Epithelial cell of prostate (primary cell): ENCODE data around the gene PLB1.

Experiments used
- DNase-seq: peaks from one replicate; pipeline ENCODE4 v3.0.0-alpha.2; 2011; ENCODE audit warnings: low read depth, low spot score
- H3K27ac ChIP-seq: fragments of 450-650 bp; 2 replicates; pipeline ENCODE4 v1.5.1; 2017; ENCODE audit warnings: mild to moderate bottlenecking

PLB1 gene

DNA sequence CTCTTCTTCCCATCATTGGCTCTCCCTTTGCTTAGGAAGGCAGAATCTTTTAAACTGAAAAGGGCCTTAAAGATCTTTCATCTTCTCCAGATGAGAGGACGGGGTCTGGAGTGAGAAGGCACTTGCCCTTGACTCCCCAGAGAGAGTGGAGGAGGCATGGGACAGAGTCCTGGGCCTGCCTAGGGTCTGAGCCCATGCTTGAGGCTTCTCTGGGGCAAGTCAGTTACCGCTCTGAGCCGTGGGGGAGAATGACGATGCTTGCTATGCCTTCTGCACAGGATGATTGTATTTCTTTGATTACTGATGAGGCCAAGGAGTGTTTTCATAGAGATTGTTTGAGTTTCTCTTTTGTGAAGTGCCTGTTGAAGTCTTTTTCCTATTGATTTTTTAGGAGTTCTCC, 921 bp downstream of the PLB1 start:
- no peak overlapping the region for H3K27ac ChIP-seq
- no peak for DNase-seq

DNA sequence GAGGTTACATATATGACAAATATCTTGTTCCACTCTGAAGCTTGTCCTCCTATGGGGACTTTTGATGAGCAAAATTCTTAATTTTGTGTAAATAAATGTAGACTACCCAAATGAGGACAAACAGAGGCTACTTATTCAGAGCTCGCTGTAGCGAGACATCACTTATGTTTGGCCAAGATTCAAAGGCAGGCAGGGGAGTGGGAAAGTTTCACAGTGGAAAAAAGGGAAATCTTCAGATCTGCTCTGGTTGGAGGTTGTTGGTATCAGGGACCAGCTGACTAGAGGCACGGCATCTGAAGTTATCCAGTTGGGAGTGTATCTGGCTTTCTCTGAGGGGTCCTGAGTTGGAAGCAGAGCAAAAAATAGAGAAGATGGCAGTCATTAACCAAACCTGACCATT, 1.3 kb downstream of the PLB1 start:
- no peak for DNase-seq
- no peak overlapping the region for H3K27ac ChIP-seq

DNA sequence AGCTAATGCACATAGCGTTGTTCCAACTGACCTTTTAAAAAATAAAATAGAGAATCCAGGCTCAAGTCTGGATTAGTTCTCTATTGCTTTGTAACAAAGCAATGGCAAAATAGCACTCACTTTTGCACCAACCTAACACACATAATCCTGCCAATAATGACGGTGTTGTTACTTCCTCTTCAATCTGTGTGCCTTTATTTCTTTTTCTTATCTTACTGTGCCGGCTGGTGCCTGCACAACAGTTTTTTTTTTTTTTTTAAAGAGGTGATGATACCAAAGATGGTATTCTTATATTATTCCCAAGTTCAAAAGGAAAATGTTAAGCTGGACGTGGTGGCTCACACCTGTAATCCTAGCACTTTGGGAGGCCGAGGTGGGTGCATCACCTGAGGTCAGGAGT, 3.4 kb downstream of the PLB1 start:
- no peak overlapping the region for H3K27ac ChIP-seq
- DNase-seq = no peak

DNA sequence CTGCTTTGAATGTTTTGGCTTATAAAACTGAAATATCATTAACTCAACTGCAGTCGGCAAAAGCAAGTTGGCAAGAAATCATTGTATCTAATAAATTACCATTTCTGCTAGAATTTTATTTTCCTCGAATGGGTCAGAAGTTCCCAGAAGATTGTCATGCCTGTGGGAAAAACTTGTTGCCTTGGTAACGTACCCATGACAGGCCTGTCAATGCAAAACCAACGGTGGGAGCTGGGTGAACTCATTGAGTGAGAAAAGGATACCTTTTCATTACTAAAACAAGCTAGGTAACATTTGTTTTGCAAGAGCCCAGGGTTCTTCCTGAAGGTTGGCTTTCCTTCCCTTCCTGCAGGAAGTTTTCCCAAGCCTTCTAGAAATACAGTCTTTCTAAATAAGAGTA, 9.5 kb downstream of the PLB1 start:
- DNase-seq = no peak
- H3K27ac ChIP-seq = no peak overlapping the region

DNA sequence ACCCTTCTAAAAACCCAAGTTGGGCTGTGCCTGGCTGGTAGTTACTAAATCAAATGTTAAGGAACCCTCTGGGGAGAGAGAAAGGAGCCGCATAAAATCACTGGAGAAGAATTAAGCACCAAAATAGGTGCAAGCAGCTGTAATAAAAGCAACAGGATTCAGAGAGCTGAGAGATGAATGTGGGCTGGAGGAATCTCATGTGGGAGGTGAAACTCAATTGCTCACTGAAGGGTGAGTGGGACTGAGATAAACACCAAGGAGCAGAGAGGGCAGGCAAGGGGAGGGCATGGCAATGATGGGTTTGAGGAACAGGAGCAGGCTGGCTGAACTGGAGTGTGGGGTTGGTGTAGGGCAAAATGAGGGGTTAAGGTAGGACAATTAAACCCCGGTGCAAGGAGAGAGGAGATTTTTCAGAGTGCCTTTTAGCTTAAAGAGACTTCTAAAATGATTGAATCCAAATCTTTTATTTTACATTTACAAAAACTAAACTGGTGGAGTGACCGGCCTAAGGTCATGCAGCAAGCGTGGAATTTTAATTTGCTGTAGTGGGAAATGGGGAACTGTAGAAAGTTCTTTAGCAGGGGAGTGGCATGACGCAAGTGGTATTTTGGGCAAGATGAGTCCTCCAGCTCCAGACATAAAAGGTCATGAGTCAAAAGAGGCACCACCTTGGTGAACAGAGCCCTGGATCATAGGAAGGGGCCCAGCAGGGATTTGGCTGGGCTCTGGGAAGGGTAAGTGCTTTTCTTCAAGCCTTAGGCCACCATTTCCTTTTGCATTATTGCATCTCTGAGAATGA, 10.5 kb downstream of the PLB1 start:
- no peak overlapping the region for H3K27ac ChIP-seq
- no peak for DNase-seq

DNA sequence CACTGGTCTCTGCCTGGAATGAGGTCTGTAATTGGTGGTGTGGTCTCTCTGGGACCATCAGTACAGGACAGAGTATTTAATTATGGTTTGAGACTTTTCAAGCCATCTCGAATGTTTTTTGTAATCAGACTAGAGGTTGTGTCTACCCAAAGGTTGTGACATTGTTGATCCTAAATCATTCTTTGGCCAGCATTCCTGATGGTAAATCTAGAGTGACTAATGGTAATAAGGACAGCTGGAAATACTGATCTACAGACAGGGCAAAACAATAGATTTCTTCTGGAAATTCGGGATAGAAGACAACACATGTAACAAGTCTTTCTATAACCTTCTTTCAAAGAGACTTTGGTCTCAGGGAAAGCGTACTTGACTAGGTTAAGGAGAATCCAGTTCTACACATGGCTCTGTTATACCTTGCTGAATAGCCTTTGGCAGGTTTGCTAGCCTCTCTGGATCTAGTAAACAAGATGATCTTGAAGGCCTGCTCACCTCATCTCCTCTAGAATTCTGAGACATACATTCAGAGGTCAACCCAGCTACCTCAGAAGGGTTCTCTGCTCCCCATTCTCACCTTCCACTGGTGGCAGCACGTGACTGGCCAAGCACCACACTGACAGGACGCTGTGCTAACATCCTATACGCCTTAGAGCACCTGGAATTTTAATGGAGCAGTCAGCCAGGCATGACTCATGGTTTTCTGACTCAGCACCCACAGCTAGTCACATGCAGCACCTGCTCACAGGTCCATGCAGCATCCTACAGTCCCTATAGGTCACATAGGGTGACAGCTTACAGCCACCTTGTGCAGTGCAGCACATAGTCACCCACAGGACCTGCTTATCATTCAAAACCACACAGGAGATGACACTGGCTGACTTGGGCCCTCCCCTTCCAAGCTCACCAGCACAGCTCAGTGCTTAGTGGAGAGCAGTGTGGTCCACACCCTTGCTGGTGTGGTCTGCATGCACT, 12.2 kb downstream of the PLB1 start:
- peak; percentile 86 for DNase-seq

DNA sequence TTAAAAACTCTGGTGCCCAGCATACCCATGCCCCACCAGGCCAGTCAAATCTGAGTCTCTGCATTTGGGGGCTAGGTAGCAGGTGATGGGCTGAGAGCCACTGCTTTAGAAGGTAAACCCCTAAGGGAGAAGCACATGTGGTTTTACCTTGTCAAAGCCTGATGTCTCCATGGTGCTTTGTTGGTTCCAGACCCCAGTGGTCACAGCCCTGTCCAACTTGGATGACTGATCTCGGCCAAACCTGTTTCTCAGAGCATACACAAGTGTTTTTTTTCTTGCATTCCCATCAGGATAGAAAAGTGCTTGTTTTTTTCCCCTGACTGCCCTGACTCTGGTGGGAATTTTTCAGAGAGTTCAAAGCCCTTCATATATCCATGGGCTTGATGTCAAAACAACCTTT, 13.5 kb downstream of the PLB1 start:
- no peak for DNase-seq

More for the DNA sequence above, 12.2 kb downstream of the PLB1 start:
- H3K27ac ChIP-seq = no peak overlapping the region

DNA sequence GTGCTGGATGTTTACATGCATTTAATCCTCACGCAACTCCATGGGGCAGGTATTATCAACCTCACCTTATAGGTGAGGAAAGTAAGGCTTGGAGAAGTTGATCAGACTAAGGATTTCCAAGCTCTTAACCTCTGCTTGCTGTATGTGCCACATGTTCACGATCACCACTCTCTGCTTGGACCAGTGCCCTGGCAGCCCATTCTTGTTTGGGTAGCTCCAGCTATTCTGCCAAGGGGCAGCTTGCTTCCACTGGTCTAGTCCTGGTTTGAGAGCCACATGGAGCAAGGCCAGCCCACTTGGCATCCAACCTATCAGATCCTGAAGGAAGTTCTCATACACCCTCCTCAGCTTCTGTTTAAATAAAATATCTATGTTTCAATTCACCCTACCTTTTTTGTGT, 14.3 kb downstream of the PLB1 start:
- no peak for DNase-seq

More for the DNA sequence above, 13.5 kb downstream of the PLB1 start:
- no peak overlapping the region for H3K27ac ChIP-seq

DNA sequence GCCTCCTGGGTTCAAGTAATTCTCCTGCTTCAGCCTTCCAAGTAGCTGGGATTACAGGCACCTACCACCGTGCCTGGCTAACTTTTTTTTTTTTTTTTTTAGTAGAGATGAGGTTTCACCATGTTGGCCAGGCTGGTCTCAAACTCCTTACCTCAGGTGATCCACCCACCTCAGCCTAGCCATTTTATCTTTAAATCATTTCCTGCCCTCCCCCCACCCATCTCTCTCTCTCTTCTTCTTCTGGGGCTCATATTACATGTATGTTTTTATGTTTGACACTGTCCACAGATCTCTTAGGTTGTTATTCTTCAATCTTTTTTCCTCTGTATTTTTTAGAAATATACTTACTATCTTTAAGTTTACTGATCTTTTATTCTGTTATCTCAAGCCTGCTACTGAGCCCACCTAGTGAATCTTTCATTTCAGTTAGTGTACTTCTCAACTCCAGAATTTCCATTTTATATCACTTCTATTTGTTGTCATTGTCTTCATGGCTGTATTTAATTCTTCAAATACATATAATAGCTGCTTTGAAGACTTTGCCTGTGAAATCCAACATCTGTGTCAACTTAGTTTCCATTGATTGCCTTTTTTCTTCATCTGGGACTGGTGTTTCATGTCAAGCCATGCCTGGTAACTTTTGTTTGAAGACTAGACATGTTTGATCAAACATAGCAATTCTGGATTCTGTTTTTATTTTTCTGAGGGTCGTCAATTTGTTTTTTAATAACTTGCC, 16.2 kb downstream of the PLB1 start:
- DNase-seq = no peak
- no peak overlapping the region for H3K27ac ChIP-seq

More for the DNA sequence above, 14.3 kb downstream of the PLB1 start:
- H3K27ac ChIP-seq = no peak overlapping the region

DNA sequence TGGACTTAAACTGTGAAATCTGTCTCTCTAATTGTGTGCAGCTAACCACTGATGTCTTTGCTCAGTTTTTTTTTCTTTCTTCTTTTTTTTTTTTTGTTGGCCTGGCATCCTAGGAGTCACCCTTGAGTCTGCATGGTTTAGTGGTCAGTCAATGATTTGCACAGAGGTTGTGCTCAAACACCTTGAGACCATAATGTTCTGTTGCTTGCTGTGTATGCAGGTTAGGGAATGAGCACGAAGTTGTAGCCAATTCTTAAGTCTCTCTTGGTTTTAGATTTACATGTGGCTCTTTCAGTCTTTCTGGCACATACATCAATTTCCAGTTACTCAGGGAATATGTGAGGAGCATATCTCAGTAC, 16.7 kb downstream of the PLB1 start:
- DNase-seq = no peak

DNA sequence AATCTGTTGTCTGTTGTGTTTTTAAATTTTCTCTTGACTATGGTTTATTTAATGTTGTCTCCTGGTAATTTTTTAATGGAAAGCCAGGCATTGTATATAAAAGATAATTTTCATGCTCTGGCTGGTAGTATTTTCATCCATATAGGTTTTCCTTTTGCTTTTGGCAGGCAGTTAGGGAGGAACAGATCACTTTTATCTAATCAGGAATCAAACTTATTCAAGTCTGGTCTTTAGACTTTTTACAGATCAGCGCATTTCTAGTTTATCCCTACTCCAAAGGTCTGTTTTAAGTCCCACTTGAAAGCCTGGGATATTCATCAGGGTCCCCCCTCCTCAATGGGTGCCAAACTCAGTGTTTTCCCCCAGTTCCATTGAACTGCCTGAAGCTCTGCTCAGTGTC, 17.2 kb downstream of the PLB1 start:
- H3K27ac ChIP-seq = no peak overlapping the region
- DNase-seq = no peak

More for the DNA sequence above, 16.7 kb downstream of the PLB1 start:
- no peak overlapping the region for H3K27ac ChIP-seq

DNA sequence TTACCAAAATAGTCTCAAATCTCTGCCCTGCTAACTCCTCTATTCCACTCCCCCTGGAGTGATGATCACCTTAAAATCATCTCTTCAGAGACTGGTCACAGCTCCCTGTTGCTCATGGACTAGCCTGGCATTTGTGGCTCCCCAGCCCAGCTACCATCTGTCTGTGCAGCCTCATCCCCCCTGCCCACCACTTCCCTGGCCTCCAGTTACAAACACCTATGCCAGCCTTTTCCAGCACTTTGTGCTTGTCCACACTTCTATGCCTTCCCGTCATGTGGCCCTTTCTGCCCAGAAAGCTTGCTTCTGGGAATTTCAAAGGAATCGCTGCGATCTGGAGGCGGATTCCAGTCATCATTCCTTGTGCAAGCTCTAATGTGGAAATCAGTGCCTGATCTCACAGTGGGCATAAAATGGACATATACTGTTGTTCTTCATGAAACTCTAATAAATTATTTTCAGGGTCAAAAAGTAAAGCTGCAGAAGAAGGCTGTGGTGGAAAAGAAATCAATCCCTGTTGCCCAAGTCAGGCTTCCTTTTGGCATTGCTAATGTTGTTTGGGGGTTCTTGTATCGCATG, 19.4 kb downstream of the PLB1 start:
- H3K27ac ChIP-seq = no peak overlapping the region
- no peak for DNase-seq

DNA sequence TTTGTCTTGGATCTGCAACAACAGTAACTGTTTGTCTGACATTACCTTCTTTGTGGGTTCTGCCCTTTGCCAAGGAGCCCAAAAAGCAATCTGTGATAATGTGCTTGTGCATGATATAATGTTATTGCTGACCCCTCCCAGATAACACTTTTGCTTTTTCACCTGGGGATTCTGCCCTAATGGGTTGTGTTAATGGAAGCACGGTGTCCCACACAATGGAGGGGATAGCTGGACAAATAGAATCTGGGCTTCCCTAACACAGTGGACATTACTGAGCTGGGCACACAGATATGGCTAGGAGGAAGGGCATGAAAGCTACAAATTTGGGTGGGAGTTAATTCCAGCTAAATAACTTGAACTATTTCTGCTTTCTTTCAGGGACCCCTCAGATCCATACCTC, 20.6 kb downstream of the PLB1 start:
- no peak overlapping the region for H3K27ac ChIP-seq
- no peak for DNase-seq

DNA sequence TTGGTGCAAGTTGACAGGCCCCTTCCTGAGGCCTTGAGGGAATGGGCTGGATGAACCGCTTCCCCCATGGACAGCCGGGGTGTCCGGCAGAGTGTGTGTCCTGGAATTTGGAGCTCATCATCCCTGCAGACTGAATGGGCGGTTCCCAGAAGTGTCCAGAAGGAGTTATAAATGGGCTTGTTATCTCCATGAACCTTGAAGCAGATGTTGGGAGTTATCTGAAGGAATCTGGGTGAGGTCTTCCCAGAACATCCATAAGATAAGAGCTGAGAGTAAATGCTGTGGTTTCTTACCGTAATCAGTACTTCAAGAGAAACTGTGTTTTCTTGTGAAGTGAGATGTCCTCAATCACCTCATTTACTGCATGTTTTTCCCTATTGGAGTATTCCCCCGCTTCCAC, 21.1 kb downstream of the PLB1 start:
- DNase-seq = no peak
- no peak overlapping the region for H3K27ac ChIP-seq

DNA sequence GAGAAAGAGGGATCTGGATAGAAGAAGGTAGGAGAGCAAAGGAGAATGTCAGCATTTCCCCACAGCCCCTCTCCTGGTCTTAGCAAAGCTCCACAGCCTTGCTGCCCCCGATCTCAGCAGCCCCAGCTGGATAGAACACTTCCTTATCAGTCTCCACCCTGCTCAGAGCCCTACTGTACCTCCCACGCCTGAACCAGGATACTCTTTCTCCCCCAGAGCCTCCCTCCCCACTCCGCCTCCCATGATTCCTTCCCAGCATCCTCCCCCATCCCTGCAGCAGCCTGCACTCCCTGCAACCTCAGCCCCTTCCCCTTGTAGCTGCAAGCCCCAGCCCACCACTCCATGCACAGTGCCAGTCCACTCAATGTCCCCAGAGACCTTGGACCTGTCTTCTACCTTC, 25.8 kb downstream of the PLB1 start:
- DNase-seq = no peak
- no peak overlapping the region for H3K27ac ChIP-seq

DNA sequence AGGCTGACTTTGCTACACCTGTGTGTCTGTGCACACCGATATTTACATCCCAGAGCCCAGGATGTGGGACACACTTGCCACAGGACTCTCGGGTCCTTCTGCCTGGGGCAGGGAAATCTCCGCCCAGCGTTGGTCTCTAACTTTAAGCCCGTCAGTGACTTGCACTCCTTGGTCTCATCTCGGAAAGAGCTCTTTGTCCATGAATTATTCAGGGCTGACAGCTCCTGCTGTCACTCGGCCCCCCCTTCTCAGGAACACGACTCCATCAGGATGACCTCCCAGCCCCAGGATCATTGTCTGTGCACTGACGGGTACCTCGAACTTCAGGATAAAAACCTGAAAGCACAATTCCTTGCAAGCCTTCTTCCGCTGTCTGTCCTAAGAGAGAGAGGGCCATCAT, 26.6 kb downstream of the PLB1 start:
- DNase-seq = no peak

DNA sequence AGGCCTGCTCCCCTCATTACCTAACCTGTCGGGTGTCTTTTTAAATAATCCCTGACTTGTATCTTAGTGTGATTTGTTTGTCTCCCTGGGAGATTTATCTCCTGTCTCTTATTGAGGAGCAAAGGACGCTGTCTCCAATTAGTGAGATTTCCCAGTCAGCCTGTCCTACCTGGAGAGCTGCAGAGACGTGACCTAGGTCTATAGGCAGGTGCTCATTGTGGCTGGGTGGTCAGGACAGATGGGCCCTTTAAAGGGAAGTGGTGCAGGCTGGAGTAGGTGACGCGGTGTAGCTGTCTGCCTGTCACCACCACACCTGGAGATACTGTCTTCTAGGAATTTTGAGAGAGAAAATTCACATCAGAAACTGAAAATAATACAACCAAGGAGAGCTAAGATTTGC, 28.0 kb downstream of the PLB1 start:
- no peak overlapping the region for H3K27ac ChIP-seq
- DNase-seq = no peak

More for the DNA sequence above, 26.6 kb downstream of the PLB1 start:
- H3K27ac ChIP-seq = no peak overlapping the region

DNA sequence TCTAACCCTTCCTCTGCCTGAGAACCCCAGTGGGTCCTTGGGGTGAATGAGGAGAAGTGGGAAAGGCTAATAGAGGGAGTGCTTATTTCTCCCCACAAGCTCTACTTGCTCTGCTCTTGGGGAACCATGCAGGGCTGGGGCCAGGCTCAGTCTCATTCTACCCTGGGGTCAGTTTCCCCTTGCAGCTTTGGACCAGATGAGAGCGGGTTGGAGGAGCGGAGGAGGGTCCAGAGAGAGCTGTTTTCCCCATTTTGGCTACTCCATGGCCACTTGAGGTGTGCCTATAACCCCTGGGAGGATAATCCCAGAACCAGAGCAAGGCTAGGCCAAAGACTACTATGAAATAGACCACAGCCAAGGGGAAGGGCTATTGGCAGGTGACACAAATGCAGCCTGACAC, 29.6 kb downstream of the PLB1 start:
- DNase-seq = no peak
- H3K27ac ChIP-seq = no peak overlapping the region

DNA sequence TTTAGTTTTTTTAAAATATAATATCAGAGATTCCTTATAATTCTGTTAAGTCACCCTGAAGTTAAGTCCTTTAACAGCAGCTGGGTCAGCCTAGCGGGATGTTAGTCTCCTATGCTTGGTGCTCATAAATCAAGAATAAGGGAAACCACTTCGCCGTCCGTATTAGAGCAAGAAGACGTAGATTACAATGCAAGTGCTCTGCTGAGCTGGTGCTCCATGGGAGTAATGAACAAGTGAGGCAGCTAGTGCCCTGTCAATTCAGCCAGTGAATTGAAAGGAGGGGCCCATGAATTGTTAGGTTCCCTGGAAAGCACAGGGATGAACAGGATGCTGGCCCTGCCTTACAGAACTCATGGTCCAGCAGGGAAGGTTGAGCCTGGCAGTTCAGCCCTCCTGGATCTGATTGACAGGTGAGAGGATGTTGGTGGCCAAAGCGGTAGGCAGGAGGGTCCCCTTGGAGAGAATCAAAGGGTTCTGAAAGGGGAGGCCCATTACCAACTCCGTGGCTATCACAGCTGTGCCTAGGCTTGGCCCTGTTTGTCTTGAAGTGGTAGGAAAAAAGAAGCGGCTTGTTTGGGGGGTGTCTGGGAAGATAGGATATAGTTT, 30.8 kb downstream of the PLB1 start:
- no peak for DNase-seq

DNA sequence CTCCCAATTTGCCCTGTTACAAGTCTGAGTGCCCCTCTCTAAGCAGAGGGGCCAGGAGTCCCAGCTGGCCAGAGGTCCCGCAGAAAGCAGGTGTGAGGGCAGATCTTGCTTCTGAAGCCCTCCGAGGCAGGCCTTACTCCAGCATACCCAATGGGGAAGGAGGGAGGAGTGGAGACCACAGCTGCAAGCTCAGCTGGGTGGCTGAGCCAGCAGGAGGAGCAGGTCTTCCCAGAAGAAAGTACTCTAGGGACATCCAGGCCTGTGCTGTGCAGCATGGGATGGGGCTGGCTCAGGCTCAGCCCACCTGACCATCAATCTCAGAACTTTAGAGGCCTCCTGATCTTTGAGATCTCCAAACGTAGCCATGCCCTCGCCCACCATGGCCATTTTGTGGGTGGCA, 31.3 kb downstream of the PLB1 start:
- DNase-seq = no peak
- no peak overlapping the region for H3K27ac ChIP-seq

More for the DNA sequence above, 30.8 kb downstream of the PLB1 start:
- H3K27ac ChIP-seq = no peak overlapping the region
